ENCODE data around the gene IL17D. TPM values are rescaled to one million over a fixed set of nuclear protein-coding genes. Genes with fewer than 3 reads are reported as not detected.

The IL17D gene
- total and polyA plus RNA-seq, 2 donors (not counting 3 experiments of a cell fraction or from before 2014, with no cell fraction given): 4.0 to 6.1 TPM

DNA sequence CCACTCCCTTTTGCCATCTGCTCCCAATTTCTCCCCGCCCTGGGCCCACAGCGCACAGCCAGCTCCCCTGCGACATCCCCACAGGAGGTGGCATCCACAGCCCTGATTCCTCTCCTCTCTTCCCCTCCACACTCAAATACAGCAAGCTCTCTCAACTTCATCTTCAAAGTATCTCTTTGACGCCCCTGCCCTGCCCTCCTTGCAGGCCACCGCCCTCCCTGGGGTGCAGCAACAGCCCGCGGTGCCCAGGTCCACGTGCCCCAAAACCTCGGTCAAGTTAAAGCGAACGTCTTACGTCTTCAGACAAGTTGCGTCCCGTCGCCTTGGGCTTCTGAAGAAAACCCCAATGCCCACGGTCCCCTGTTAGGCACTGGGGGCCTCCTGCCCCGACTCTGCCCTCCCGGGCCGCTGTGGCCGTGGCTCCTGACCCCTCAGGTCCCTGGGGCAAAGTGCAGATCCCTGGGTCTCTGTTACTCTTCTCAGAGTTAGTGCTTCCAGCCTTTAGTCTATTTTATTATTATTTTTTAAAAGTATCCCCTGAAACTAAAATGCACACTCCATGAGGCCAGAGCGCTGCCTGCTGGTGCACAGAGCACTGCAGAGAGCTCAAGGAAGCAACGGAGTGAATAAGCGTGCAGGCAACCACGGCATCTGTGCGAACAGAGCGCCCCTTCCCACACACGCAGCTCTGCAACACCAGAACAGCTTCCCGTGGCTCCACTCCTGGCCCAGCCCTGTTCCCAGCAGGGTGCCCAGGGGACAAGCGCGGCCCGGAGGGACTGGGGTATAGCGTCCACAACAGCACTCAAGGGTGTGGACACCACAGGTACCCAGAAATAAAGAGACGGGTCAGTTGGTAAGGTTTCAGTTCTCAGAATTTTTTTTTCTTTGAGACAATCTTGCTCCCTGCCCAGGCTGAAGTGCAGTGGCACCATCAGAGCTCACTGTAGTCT, 26.4 kb downstream of the IL17D start:
- no peaks in the 10 kb centered on the region for H4K20me1 ChIP-seq (replicated peaks; ENCODE audit: control insufficient read depth, extremely low read depth, insufficient read depth, low read length)
- peaks cover 7% of the 10 kb centered on the region for H3K4me1 ChIP-seq (ENCODE audit: control insufficient read depth, extremely low read depth, insufficient read depth, low read length)
- H3K36me3 ChIP-seq (ENCODE audit: control insufficient read depth in 2 of 2, extremely low read depth in 1 of 2, insufficient read depth in 2 of 2, low read length in 2 of 2): no peaks in the 10 kb centered on the region
- H3K27me3 ChIP-seq (ENCODE audit: control insufficient read depth in 2 of 2, insufficient read depth in 2 of 2, low read length in 2 of 2): no peaks in the 10 kb centered on the region
- no peak overlapping the region for H3K27ac ChIP-seq (ENCODE audit: insufficient read depth, low read depth, low read length)
- no peaks in the 10 kb centered on the region for H3K79me2 ChIP-seq (ENCODE audit: control insufficient read depth, insufficient read depth, low read length)
- no peak overlapping the region for H3K4me2 ChIP-seq (ENCODE audit: insufficient read depth, low read length)
- ChIA-PET CTCF (interaction anchor here (1.5 kb wide), 1 partner anchor 195 kb away, joined by 3 read pairs; no protein-coding TSS in a partner anchor), POLR2A (no interaction called here)
- no peaks in the 10 kb centered on the region for H3K9me1 ChIP-seq (replicated peaks; ENCODE audit: control insufficient read depth, extremely low read depth, insufficient read depth, low read length)
- intact Hi-C loops (cut with micrococcal nuclease) (no loop called here), dilution Hi-C loops (cut with MboI; ENCODE audit: extremely low pct_ligation_motif_present, low sequenced_read_pairs) (no loop called here)
- no TSS peak for BruUV-seq (replicated peaks)
- no peak for FAIRE-seq
- no peak for DNase-seq (ENCODE audit: low read depth, low spot score)
- TF ChIP-seq JUN (IDR thresholded peaks at IDR 0.05; ENCODE audit: borderline replicate concordance, insufficient read depth, insufficient read length, low read depth) (no peak), POLR2A (IDR thresholded peaks at IDR 0.05; ENCODE audit: low read depth, low read length) (no peak), POLR2AphosphoS5 (IDR thresholded peaks at IDR 0.05; ENCODE audit: insufficient read depth, low read depth, low read length) (no peak), FOS (IDR thresholded peaks at IDR 0.05; ENCODE audit: borderline replicate concordance, insufficient read depth, low read length) (no peak), EZH2 (IDR thresholded peaks at IDR 0.05; ENCODE audit: borderline replicate concordance, low read depth, low read length, severe bottlenecking) (no peak), GATA2 (IDR thresholded peaks at IDR 0.05; ENCODE audit: insufficient read depth, insufficient read length, low read depth, low read length) (no peak)
- TF ChIP-seq, protein P1, sequence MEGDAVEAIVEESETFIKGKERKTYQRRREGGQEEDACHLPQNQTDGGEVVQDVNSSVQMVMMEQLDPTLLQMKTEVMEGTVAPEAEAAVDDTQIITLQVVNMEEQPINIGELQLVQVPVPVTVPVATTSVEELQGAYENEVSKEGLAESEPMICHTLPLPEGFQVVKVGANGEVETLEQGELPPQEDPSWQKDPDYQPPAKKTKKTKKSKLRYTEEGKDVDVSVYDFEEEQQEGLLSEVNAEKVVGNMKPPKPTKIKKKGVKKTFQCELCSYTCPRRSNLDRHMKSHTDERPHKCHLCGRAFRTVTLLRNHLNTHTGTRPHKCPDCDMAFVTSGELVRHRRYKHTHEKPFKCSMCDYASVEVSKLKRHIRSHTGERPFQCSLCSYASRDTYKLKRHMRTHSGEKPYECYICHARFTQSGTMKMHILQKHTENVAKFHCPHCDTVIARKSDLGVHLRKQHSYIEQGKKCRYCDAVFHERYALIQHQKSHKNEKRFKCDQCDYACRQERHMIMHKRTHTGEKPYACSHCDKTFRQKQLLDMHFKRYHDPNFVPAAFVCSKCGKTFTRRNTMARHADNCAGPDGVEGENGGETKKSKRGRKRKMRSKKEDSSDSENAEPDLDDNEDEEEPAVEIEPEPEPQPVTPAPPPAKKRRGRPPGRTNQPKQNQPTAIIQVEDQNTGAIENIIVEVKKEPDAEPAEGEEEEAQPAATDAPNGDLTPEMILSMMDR (IDR thresholded peaks at IDR 0.05; ENCODE audit: extremely low read depth in 1 of 2, insufficient read depth in 1 of 2, low read depth in 1 of 2, low read length in 2 of 2): no peak
- TF ChIP-seq, protein P2, sequence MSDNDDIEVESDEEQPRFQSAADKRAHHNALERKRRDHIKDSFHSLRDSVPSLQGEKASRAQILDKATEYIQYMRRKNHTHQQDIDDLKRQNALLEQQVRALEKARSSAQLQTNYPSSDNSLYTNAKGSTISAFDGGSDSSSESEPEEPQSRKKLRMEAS (IDR thresholded peaks at IDR 0.05; ENCODE audit: insufficient read depth, insufficient read length): no peak
- no peak overlapping the region for H3K4me3 ChIP-seq (replicated peaks in 1 of 3; ENCODE audit: insufficient read depth in 1 of 3, low read depth in 1 of 3, low read length in 3 of 3)
- H3K9me3 ChIP-seq (replicated peaks; ENCODE audit: control insufficient read depth, insufficient read depth, low read length): no peaks in the 10 kb centered on the region
- no peak overlapping the region for H2AFZ ChIP-seq (ENCODE audit: low read depth, low read length)
- H3K9ac ChIP-seq (replicated peaks; ENCODE audit: extremely low read depth, insufficient read depth, low read length): no peak overlapping the region
